ENCODE data around the gene SLC25A40.
A peak's percentile ranks its signal among the peaks of the same experiment; 100 is the strongest.
"Not testable (repeated sequence)": the region's sequence is repeated elsewhere in the genome, so short reads cannot be mapped to it uniquely, and the experiment has no call there.

Gene SLC25A40

GRCh38 chr7:87875151-87876039 lies 765 bp downstream of the SLC25A40 start:
- Histone ChIP-seq H3K36me3 (ENCODE audit: insufficient read depth, low read length) (peaks cover 51% of the 10 kb centered on the region), H3K9ac (ENCODE audit: insufficient read length) (peak overlapping the region; percentile 89), H3K9me3 (ENCODE audit: low read depth, low read length) (peaks cover 10% of the 10 kb centered on the region; the same call in 1 of the 2 replicates), H3K4me3 (peak overlapping the region; percentile 94), H3K27ac (no peak overlapping the region; the same call in 1 of the 2 replicates)
- no peak for TF ChIP-seq POLR2AphosphoS5 (IDR thresholded peaks at IDR 0.05; ENCODE audit: borderline replicate concordance, low read depth, low read length)
- no peak for TF ChIP-seq FOXP2 (optimal IDR thresholded peaks at IDR 0.05; ENCODE audit: control extremely low read depth, extremely low read length, insufficient read depth)
- no peak for TF ChIP-seq EZH2 (IDR thresholded peaks at IDR 0.05)
- no peak for DNase-seq (ENCODE audit: low read depth, low spot score)

- peaks cover 12% of the 10 kb centered on the region; the same call in 1 of the 2 replicates for H3K9me3 ChIP-seq (ENCODE audit: low read depth, low read length)
- TF ChIP-seq POLR2AphosphoS5 (IDR thresholded peaks at IDR 0.05; ENCODE audit: borderline replicate concordance, low read depth, low read length) = no peak; the same call in 1 of the 2 replicates
- TF ChIP-seq FOXP2 (optimal IDR thresholded peaks at IDR 0.05; ENCODE audit: control extremely low read depth, extremely low read length, insufficient read depth) = no peak
- TF ChIP-seq EZH2 (IDR thresholded peaks at IDR 0.05) = no peak
- H3K4me3 ChIP-seq = peak overlapping the region; percentile 94
- H3K9ac ChIP-seq (ENCODE audit: insufficient read length) = no peak overlapping the region
- DNase-seq (ENCODE audit: low read depth, low spot score) = no peak
- H3K27ac ChIP-seq = peak overlapping the region; percentile 32; the same call in 1 of the 2 replicates
- H3K36me3 ChIP-seq (ENCODE audit: insufficient read depth, low read length) = peaks cover 48% of the 10 kb centered on the region
Measured at GRCh38 chr7:87874066-87874465, 2.1 kb downstream of the SLC25A40 start.

- not testable (repeated sequence) for DNase-seq (ENCODE audit: low read depth, low spot score); H3K27ac ChIP-seq; H3K9ac ChIP-seq (ENCODE audit: insufficient read length); H3K4me3 ChIP-seq
- Histone ChIP-seq H3K36me3 (ENCODE audit: insufficient read depth, low read length) (peaks cover 44% of the 10 kb centered on the region), H3K9me3 (ENCODE audit: low read depth, low read length) (peaks cover 14% of the 10 kb centered on the region; the same call in 1 of the 2 replicates)
Measured at GRCh38 chr7:87873328-87873727, 2.8 kb downstream of the SLC25A40 start.

GRCh38 chr7:87872346-87872745 lies 3.8 kb downstream of the SLC25A40 start:
- DNase-seq (ENCODE audit: low read depth, low spot score) = no peak
- H3K27ac ChIP-seq = no peak overlapping the region
- peaks cover 50% of the 10 kb centered on the region for H3K36me3 ChIP-seq (ENCODE audit: insufficient read depth, low read length)
- peaks cover 22% of the 10 kb centered on the region for H3K9me3 ChIP-seq (ENCODE audit: low read depth, low read length)
- H3K4me3 ChIP-seq = no peak overlapping the region
- TF ChIP-seq EZH2 (IDR thresholded peaks at IDR 0.05) = no peak
- TF ChIP-seq POLR2AphosphoS5 (IDR thresholded peaks at IDR 0.05; ENCODE audit: borderline replicate concordance, low read depth, low read length) = no peak
- no peak overlapping the region for H3K9ac ChIP-seq (ENCODE audit: insufficient read length)

- TF ChIP-seq FOXP2 (optimal IDR thresholded peaks at IDR 0.05; ENCODE audit: control extremely low read depth, extremely low read length, insufficient read depth) (no peak), POLR2AphosphoS5 (IDR thresholded peaks at IDR 0.05; ENCODE audit: borderline replicate concordance, low read depth, low read length) (no peak), EZH2 (IDR thresholded peaks at IDR 0.05) (no peak)
- Histone ChIP-seq H3K9me3 (ENCODE audit: low read depth, low read length) (peaks cover 28% of the 10 kb centered on the region), H3K4me3 (no peak overlapping the region), H3K9ac (ENCODE audit: insufficient read length) (no peak overlapping the region), H3K36me3 (ENCODE audit: insufficient read depth, low read length) (peaks cover 68% of the 10 kb centered on the region), H3K27ac (no peak overlapping the region)
- no peak for DNase-seq (ENCODE audit: low read depth, low spot score)
Measured at GRCh38 chr7:87870471-87870870, 5.7 kb downstream of the SLC25A40 start.

GRCh38 chr7:87866533-87866932 lies 9.6 kb downstream of the SLC25A40 start:
- H3K36me3 ChIP-seq (ENCODE audit: insufficient read depth, low read length) = peaks cover 62% of the 10 kb centered on the region
- H3K9ac ChIP-seq (ENCODE audit: insufficient read length); DNase-seq (ENCODE audit: low read depth, low spot score); H3K27ac ChIP-seq; H3K4me3 ChIP-seq: not testable (repeated sequence)
- H3K9me3 ChIP-seq (ENCODE audit: low read depth, low read length) = peaks cover 18% of the 10 kb centered on the region

- peaks cover 57% of the 10 kb centered on the region for H3K36me3 ChIP-seq (ENCODE audit: insufficient read depth, low read length)
Measured at GRCh38 chr7:87866089-87866488, 10.1 kb downstream of the SLC25A40 start.

GRCh38 chr7:87858417-87859100 lies 17.6 kb downstream of the SLC25A40 start:
- Histone ChIP-seq H3K27ac (no peak overlapping the region), H3K9me3 (ENCODE audit: low read depth, low read length) (no peaks in the 10 kb centered on the region; the same call in 1 of the 2 replicates), H3K4me3 (no peak overlapping the region), H3K9ac (ENCODE audit: insufficient read length) (no peak overlapping the region), H3K36me3 (ENCODE audit: insufficient read depth, low read length) (peaks cover 62% of the 10 kb centered on the region)
- no peak for TF ChIP-seq FOXP2 (optimal IDR thresholded peaks at IDR 0.05; ENCODE audit: control extremely low read depth, extremely low read length, insufficient read depth)
- TF ChIP-seq POLR2AphosphoS5 (IDR thresholded peaks at IDR 0.05; ENCODE audit: borderline replicate concordance, low read depth, low read length) = no peak
- TF ChIP-seq EZH2 (IDR thresholded peaks at IDR 0.05) = no peak
- no peak for DNase-seq (ENCODE audit: low read depth, low spot score)

More at GRCh38 chr7:87866089-87866488, 10.1 kb downstream of the SLC25A40 start:
- TF ChIP-seq POLR2AphosphoS5 (IDR thresholded peaks at IDR 0.05; ENCODE audit: borderline replicate concordance, low read depth, low read length) = no peak
- TF ChIP-seq FOXP2 (optimal IDR thresholded peaks at IDR 0.05; ENCODE audit: control extremely low read depth, extremely low read length, insufficient read depth) = no peak
- no peak for TF ChIP-seq EZH2 (IDR thresholded peaks at IDR 0.05)
- H3K9ac ChIP-seq (ENCODE audit: insufficient read length) = no peak overlapping the region
- H3K4me3 ChIP-seq = no peak overlapping the region
- no peak overlapping the region for H3K27ac ChIP-seq
- DNase-seq (ENCODE audit: low read depth, low spot score) = no peak
- H3K9me3 ChIP-seq (ENCODE audit: low read depth, low read length) = peaks cover 18% of the 10 kb centered on the region
